AG08395 (cell line): Measurements from ENCODE around the gene COX5A.
A peak's percentile ranks its signal among the peaks of the same experiment; 100 is the strongest.
"Not testable (repeated sequence)": the region's sequence is repeated elsewhere in the genome, so short reads cannot be mapped to it uniquely, and the experiment has no call there.

Experiments used
- DNase-seq: peaks from one replicate; pipeline ENCODE4 v3.0.0; 2012; ENCODE audit warnings: mixed read lengths, low spot score

COX5A gene

GRCh38 chr15:74955796-74956647 lies 18.1 kb upstream of the COX5A start:
- peak; percentile 51 for DNase-seq

DNA sequence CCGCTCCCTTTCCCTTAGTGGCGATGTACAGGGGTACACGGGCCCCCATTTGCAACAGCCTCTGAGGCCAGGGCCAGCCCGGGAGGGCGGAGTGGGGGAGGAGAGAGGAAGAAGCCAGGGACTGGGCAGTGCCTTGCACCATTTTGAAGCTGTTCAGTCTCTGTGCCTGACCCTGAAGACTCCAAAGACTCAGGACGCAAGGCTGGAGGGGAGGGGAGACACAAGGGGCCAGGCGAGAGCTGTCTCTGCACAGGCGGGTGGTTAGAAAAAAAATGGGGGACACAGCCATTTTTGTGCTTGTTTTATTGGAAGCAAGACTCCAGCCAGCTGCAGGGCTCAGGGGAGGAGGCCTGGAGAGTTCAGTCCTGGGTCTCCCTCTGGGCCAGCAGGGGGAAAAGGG lies 17.1 kb upstream of the COX5A start:
- no peak for DNase-seq

DNA sequence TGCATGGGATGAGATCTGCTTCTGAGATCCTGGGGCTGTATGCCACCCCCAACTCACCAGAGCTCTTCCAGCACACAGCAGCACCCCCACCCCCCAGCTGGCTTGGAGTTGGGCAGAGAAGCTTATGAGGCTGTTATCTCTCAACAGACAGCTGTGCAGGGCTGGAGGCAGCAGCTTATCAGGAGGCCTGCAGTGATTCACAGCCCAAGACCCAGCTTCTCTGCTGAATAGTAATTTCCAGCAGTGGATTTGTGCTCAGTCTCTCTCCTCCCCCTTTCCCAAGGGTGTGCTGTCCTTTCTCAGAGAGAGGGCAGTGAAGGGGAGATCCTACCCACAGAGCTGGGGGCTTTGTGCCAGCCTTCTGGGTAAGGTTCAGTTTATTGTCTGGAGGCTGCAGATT lies 16.6 kb upstream of the COX5A start:
- no peak for DNase-seq

DNA sequence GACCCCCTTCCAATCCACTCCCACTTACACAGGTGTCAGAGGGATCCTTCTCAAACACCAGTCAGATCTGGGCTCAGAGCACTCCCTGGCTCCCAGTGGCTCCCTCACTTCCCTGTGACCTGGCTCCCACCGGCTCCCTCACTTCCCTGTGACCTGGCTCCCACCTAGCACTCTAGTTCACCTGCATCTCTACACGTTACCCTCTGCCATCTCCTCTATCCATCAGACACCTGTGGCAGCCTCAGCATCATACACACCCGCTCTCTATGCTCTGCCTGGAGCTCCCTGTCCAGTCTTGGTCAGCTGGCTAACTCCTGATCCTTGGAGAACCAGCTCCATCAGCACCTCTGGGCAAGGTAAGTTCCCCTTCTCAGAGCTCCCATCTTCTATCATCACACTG lies 13.1 kb upstream of the COX5A start:
- no peak for DNase-seq

DNA sequence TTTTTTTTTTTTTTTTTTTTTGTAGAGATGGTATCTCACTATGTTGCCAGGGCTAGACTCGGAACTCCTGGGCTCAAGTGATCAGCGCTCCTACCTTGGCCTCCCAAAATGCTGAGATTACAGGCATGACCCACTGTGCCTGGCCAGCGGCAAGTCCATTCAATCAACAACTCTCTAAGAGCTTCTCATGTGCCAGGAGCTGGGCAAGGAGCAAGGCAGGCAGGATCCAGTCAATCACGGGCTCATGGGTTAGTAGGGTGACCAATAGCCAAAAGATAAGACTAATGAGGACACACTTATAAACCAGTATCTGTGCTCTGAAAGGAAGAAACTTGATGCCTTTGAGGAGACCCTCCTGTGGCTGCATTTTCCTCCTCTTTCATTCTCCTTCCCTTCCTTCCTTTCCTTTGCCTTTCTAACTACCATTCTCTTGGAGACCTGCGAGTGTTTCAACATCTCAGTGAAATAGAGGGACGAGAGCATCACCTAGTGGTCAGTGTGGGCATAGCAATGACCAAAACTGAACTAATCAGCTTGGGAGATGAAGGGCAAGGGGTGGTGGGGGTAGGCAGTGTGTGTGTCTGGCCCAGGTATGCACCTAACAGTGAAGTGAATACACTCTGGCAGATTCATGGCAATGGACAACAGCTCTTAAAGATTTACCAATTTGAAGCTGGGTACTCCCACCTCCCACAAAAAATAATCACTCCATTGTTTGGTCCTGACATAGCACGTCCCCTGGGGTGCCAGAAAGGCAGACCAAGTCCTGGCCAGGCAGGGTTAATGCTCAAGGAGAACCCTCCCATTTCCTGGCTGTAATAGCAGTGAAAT lies 12.4 kb upstream of the COX5A start:
- peak; percentile 82 for DNase-seq

GRCh38 chr15:74937272-74937589 lies 642 bp downstream of the COX5A start:
- DNase-seq: no peak

GRCh38 chr15:74935193-74935592 lies 2.7 kb downstream of the COX5A start:
- not testable (repeated sequence) for DNase-seq

GRCh38 chr15:74933573-74933972 lies 4.3 kb downstream of the COX5A start:
- DNase-seq: no peak

GRCh38 chr15:74928771-74929198 lies 9.1 kb downstream of the COX5A start:
- DNase-seq: no peak

DNA sequence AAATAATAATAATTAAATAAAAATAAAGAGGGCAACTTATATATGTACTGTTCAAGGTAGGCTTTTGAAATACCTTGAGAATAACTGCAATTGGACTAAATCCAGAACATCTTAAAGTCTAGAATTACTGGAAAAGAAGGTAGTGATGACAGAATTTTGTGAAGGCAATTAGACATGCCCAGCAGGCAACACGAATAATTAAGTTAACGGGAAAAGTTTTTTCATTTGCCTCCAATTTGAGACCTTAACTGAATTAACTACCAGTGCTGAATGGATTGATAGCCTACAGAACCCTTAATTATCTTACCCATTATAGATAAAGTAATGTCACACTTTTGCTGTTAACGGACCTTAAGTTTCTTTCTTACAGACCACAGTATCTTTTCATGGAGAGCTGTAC lies 13.3 kb downstream of the COX5A start:
- no peak for DNase-seq

DNA sequence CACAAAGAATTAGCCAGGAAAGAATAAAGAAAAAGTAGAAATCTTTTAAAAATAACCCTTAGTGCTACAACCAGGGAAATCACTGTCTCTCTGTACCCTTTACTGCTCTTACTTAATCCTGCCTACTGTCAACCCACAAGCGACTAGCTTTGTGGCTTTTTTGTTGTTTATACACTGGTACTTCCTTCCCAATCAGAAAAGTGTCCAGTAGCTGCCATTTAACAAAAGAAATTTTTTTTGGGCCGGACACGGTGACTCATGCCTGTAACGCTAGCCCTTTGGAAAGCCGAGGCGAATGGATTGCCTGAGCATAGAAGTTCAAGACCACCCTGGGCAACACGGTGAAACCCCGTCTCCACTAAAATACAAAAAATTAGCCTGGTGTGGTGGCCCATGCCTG lies 17.4 kb downstream of the COX5A start:
- DNase-seq: no peak

- DNase-seq: no peak
Measured at GRCh38 chr15:74917676-74918075, 20.2 kb downstream of the COX5A start.

- not testable (repeated sequence) for DNase-seq
Measured at GRCh38 chr15:74913799-74914198, 24.1 kb downstream of the COX5A start.

GRCh38 chr15:74913041-74913440 lies 24.8 kb downstream of the COX5A start:
- no peak for DNase-seq

DNA sequence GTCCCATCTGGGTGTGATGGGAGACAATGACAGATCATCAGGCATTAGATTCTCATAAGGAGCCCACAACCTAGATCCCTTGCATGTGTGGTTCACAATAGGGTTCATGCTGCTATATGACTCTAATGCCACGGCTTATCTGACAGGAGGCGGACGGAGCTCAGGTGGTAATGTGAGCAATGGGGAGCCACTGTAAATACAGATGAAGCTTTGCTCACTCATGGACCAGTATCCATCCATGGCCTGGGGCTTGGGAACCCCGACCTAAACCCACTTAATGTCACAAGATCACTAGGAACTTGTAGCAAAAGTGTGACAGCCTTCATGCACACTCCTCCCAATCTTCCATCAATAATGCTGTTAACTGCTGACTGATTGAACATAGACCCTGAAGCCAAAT lies 29.2 kb downstream of the COX5A start:
- DNase-seq: no peak

- DNase-seq: peak; percentile 9
Measured at GRCh38 chr15:74907163-74907870, 30.6 kb downstream of the COX5A start.

GRCh38 chr15:74906450-74907162 lies 31.3 kb downstream of the COX5A start, which contains the start of gene FAM219B:
FAM219B (minus strand) TSS chr15:74906851; CDS start chr15:74906800, 51 bp downstream.
- DNase-seq: peak; percentile 99

DNA sequence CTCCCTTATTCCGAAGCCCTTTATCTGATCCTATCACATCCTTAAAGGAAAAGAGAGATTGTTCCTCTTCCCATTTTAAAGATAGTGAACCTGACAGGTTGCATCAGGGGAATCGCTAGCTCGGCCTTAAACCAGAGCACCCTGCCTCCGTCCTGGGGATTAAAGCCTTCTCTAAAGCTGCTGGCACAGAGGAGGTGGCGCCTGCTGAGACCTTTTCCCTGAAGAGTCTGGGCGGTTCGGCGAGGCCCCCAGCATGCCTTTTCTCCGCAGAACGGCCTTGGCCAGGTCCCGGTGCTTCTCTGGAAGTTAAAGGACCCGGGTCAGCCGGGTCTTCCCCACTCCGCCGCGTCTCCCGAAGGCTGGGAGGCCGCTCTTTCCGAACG lies 31.8 kb downstream of the COX5A start:
- no peak for DNase-seq

DNA sequence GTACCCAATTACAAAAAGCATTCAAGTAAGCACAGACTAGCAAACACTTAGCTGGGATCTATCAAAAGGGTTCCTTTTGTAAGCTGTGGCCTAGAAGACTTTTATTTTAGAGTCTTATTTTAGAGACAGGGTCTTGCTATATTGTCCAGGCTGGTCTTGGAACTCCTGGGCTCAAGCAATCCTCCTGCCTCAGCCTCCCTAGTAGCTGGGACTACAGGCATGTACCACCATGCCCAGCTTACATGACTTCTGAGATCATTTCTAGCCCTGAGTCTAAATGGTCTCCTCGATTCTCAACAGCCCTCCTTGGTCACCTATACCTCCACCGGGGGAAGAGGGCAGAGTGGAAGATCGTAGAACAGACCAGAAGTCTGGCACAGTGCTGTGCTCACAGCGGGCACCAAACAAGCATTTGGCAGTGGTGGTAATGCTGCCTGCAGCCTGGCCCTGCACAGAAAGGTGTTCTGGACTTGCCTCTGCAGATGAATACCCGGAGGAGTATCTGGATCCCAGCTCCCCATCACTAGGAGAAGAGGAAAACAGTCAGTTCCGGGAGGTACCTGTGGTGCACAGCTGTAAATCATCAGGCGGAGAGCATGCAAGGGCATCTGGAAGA lies 33.6 kb downstream of the COX5A start:
- DNase-seq: no peak

DNA sequence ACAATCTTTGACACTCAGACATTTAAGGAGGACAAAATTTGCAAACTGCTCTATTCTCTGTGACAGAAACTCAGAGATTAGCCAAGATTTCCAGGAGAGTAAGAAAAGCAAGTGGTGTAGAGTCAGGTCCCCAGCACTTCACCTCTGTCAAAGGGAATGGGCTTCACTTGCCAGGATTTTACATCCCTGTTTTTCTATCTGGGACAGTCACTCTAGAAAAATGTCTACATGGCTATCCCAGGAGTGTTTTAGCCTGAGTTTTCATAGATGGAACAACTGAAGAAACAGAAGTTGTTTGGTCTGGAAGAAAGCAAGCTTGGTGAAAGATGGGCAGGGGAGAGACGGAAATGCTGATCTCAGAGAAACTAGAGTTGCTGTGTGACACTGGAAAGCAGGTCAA lies 34.2 kb downstream of the COX5A start:
- no peak for DNase-seq

- no peak for DNase-seq
Measured at GRCh38 chr15:74902295-74903075, 35.4 kb downstream of the COX5A start.
